ENCODE data around the gene LAMA5.

The LAMA5 gene

GRCh38 chr20:62403331-62403730 lies 36.2 kb upstream of the LAMA5 start:
- DNase-seq: no peak

GRCh38 chr20:62402456-62403150 lies 35.5 kb upstream of the LAMA5 start:
- DNase-seq: no peak

DNA sequence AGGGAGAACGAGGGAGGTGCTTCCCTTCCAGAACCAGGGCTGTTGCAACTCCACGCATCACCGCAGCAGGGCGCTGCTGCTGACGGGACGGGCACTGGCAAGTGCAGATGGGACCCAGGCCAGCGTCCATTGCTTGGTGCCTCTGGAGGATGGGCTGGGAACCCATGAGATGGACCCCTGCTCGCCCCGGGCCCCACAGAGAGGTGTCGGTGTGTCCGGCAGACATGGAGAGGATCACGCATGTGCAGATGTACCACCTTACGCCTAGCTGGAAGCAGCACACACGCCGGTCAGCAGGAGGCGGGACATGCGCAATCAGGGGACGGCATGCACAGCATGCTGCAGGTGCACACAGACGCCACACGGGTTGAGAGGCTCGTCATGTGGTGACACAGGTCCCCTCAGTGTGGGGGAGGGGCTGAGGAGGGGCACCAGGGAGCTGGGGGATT lies 34.2 kb upstream of the LAMA5 start:
- no peak for DNase-seq

DNA sequence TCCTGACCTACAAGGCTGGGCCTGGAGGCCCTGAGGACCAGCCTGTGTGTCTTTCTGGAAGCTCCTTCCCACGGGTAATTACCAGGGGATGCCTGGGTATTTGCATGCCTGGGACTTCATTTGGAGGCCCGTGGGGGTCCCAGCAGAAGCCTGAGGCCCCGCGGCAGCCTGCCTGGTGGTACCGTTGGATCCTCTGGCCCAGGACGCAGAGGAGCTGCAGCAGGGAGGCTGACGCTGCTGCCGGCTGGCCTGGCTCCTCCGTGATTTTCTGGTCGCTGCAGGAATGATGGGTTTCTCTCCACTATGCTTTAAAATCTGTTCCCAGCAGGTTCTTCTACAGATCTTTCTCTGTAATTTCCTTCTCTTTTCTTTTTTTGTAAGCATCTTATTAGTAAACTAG lies 33.4 kb upstream of the LAMA5 start:
- DNase-seq: no peak

DNA sequence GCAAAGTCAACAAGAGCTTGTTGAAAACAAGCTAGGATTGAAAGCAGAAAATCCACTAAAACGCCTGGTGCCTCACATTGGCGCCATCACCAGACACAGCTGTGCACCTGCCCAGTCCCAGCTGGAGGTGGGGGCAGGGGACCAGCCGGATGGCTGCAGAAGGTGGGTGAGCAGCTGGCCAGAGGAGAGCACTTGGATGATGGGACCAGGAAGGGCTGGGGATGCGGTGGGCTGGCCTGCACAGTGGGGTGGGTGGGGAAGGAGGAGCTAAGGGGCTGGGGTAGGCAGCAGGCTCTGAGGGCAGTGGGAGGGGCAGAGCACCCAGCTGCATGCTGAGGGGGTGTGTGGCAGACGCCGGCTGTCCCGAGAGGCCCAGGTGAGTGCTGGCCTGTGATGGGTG lies 32.9 kb upstream of the LAMA5 start:
- DNase-seq: no peak

GRCh38 chr20:62398120-62398821 lies 31.2 kb upstream of the LAMA5 start:
- DNase-seq: no peak

- no peak for DNase-seq
Measured at GRCh38 chr20:62396367-62397239, 29.5 kb upstream of the LAMA5 start.

DNA sequence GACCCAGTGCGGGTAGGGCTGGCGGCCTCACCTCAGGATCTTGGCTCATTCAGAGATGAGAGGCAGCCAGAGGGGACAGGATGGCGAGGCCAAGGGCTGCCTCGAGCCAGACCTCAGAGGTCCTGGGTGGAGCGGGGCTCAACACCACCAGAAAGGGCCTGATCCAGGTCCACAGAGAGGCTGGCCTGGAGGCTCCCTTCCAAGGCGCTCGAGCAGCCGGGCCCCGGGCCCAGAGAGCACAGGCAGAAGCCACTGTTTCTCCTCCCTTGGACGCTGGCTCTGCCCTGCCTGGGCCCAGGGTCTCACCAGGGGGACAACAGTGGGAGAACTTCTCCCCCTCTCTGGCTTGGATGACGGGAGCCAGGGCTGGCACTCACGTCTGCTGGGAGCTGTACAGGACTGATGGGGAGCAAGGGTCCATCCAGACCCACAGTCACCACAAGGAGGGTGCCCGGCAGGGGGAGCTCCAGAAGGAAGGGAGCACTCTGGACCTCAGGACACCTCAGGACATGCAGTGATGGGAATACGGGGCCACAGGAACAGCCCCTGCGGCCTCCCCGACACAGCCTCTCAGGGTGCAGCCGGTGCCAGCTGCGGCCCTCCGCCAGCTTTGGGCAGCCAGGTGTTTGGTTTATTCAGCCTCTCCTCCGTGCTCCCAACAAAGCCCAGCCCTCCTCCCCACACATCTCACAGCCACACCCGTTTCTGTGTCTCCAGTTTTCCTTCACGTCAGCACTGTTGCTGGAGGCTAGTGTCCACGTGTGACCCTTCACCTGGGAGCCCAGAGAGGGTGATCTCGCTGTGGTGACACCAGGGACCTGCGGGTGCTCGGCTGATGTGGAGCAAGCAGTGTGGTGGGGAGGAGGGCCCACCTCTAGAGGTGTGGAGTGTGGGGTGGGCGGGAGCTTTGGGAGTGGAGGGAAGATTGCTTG lies 28.5 kb upstream of the LAMA5 start:
- DNase-seq: no peak

GRCh38 chr20:62394248-62395245 lies 27.4 kb upstream of the LAMA5 start:
- no peak for DNase-seq

DNA sequence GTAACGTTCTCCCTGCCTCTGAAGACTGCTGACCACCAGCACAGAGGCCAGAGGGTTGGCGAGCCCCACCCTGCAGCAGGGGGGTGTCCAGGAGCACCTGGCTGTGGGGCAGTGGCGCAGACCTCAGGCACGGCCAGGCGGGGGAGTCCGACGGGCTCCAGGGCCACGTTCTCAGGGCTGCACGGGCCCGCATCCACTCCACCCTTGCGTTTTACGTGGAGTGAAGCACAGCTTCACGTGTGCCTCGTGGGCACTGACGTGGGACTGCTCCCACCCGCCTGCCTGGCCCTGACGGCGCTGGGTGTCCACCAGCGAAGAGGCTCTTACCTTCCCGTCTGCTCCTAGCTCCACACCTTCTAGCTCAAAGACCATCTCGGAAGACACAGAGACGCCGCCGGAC lies 26.7 kb upstream of the LAMA5 start:
- no peak for DNase-seq

GRCh38 chr20:62393335-62393665 lies 26.2 kb upstream of the LAMA5 start:
- DNase-seq: no peak

- no peak for DNase-seq
Measured at GRCh38 chr20:62392621-62393334, 25.7 kb upstream of the LAMA5 start.

GRCh38 chr20:62392077-62392418 lies 24.9 kb upstream of the LAMA5 start:
- DNase-seq: no peak

DNA sequence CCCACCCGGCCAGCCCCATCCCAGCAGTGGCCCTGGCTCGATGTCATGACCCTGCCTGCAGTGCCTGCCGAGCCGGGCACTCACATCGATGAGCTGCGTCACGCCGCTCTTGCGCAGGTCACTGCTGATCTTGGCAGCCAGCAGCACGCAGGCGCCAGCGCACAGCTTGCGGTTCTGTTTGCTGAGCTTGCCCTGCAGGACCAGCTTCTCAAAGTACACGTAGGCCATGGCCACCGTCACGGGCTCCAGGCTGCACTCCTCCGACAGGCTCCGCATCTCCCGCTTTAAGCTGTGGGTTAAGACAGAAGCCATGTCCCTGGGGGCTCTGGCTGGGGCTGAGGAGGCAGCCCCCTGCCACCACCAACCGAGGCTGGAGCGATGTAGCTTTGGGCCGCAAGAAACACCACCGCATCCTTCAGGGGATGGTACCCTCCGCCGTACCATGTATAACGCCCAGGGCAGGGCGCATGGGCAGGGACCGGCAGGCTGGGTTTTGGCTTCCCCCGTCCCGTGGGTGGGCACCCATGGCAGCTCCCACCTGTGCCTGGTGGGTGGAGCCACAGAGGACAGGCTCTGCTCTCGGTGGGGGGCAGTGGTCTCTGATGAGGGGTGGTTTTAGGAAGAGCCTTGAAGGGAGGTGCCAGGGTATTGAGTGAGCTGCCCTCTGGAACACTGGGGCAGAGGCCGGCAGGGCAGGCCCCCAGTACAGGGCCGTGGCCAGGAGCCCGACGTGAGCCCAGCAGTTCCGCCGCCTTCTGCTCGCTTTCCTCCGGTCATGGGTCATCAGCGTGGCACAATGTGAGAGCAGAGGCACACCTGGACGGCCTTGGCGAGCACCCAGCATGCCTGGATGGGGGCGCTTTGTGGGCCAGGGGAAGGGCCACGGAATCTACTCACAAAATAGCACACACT lies 24.3 kb upstream of the LAMA5 start:
- DNase-seq: no peak

DNA sequence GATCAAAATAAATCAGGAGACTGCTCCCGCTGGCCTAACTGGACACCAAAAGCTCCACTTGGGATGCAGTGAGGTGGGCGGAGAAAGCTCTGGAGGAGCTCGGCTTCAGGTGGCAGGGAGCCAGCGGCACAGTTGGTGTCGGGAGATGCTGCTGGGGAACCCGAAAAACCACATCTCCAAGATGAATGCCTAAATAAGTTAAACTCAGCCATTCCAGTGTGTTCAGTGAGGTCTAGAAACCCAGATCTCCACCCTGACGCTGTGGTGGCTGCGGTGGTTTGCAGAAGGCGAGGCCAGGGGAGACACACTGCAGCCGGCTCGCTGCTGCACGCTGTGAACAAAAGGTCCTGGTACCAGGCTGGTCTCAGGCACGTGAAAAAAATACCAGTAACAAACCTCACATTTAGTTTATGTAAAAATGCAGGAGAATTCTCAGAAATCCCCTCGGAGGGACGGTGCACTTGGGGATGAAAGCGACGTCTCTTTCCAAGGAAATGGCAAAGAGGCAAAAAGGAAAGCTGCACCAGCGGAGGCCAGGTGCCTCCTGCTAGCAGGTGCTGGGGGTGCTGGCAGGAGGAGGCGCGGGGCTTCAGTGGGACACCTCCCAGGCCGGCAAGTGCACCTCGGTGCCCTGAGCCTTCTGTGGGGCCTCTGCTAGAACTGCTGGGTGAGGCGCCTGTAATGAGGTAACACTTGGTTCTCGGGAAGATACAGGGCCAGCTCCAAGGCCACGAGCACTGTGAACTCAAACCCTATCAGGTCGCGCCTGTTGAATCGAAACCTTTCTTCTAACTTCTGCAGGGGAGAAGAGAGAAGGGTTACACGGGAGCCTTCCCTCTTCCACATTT lies 23.4 kb upstream of the LAMA5 start:
- DNase-seq: no peak

GRCh38 chr20:62389601-62390087 lies 22.5 kb upstream of the LAMA5 start:
- no peak for DNase-seq

GRCh38 chr20:62388839-62389600 lies 21.9 kb upstream of the LAMA5 start:
- DNase-seq: no peak

All from EL (cell line).